HFF-Myc (cell line): ENCODE results near the gene SLC25A45.
"Not testable (repeated sequence)": the region's sequence is repeated elsewhere in the genome, so short reads cannot be mapped to it uniquely, and the experiment has no call there.

Experiments used
- DNase-seq: peaks from one replicate; pipeline ENCODE4 v3.0.0-alpha.2; 2011; ENCODE audit warnings: low read depth; ENCODE audit errors: extremely low read depth
- H3K4me3 ChIP-seq: replicated peaks from 2 replicates; pipeline ENCODE4 v1.5.1; 2011; ENCODE audit warnings: low read depth, mild to moderate bottlenecking, control low read depth, low read length
- TF ChIP-seq, protein P1 (sequence below): IDR thresholded peaks from 2 replicates; pipeline ENCODE4 v1.5.1; 2012; ENCODE audit warnings: mild to moderate bottlenecking, low read depth, low read length, control low read depth; ENCODE audit errors: missing control alignments

The SLC25A45 gene

DNA sequence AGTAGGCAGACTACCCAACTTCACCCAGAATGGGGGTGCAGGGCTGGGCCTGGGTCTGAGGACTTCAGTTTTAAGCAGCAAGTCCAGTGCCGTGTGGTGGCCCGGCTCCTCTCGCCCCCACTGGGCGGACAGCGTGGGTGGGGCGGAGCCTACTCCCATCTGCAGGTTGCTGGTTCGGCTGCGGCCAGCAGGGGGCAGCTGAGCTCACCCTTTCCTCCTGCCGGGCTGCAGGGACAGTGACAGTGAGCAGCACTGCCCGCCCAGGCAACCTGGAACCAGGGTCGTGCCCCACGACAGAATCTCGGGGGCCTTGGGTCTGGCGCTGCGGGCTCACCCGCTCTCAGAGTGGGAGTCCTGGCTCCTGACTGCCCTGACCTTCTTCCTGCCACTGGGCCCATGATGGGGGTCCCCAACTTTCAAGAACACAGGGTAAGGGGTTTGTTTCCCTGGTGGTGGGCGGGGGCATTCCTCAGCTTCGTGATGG lies 33.9 kb upstream of the SLC25A45 start:
- TF ChIP-seq, protein P1, sequence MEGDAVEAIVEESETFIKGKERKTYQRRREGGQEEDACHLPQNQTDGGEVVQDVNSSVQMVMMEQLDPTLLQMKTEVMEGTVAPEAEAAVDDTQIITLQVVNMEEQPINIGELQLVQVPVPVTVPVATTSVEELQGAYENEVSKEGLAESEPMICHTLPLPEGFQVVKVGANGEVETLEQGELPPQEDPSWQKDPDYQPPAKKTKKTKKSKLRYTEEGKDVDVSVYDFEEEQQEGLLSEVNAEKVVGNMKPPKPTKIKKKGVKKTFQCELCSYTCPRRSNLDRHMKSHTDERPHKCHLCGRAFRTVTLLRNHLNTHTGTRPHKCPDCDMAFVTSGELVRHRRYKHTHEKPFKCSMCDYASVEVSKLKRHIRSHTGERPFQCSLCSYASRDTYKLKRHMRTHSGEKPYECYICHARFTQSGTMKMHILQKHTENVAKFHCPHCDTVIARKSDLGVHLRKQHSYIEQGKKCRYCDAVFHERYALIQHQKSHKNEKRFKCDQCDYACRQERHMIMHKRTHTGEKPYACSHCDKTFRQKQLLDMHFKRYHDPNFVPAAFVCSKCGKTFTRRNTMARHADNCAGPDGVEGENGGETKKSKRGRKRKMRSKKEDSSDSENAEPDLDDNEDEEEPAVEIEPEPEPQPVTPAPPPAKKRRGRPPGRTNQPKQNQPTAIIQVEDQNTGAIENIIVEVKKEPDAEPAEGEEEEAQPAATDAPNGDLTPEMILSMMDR, result peak; percentile 96
- DNase-seq, result peak; percentile 46
- H3K4me3 ChIP-seq, result peak overlapping the region; percentile 8

DNA sequence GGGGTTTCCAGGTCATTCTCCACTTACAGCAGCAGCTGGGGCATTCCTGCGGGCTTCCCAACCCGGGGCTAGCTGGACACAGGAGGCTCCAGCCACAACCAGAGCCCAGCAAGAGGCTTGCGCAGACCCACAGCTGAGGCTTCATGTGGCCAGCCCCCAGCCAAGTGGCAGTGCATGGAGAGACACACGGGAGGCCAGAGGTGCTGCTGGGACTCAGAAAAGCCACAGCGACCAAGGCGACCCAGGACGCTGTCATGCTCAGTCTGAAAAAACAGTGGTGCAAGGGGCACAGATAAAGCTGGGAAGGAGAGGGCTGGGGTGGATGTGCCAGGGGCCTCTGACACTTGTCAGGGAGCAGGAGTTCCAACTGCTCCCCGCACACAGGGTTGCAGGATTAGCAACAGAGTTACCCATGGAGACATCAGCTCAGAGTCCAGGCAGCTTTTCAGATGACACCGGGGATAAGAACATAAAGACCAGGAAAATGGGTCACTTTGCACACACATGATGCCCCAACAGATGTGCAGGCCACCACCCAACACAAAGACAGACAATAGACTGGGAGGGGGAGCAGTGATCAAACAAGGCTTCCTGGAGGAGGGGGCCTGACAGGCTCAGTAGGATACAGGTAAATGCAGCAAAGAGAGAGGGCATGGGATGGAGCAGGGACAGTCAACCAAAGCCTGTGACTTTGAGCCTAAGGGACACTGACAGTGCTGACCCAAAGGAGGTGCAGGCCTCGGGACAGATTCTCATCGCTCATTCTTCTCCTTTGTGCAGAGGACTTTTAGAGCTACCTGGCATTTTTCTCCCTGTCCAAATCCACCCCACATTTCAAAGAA lies 33.3 kb upstream of the SLC25A45 start:
- TF ChIP-seq, protein P1, result no peak
- no peak for DNase-seq
- H3K4me3 ChIP-seq, result no peak overlapping the region

GRCh38 chr11:65414776-65415498 lies 32.5 kb upstream of the SLC25A45 start:
- no peak overlapping the region for H3K4me3 ChIP-seq
- DNase-seq, result no peak
- TF ChIP-seq, protein P1, result no peak

- not testable (repeated sequence) for DNase-seq, H3K4me3 ChIP-seq
These were observed 30.7 kb upstream of the SLC25A45 start for GRCh38 chr11:65413077-65413664.

- no peak overlapping the region for H3K4me3 ChIP-seq
- TF ChIP-seq, protein P1, result no peak
- DNase-seq, result no peak
These were observed 30.0 kb upstream of the SLC25A45 start for GRCh38 chr11:65412271-65413076.

DNA sequence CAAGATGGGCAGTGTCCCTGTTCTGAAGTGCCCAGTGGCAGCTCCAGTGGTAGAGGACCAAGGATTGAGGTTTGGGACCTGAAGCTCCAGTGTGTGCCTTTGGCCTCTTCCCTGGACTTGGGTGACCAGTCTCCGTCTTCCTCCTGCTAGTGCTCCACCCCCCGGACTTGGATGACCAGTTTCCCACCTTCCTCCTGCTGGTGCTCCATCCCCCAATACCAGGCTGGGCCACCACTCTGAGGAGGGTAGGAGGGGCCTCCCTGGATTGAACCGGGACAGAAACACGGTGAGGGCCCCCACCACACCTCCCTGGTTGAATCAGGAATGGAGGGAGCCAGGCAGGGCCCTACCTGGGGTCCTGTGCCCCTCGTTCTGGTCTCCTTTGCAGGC lies 29.2 kb upstream of the SLC25A45 start:
- TF ChIP-seq, protein P1, result no peak
- DNase-seq, result no peak
- H3K4me3 ChIP-seq, result no peak overlapping the region
